HepG2 (cell line): ENCODE data around the gene IWS1. TPM values are rescaled to one million over a fixed set of nuclear protein-coding genes. Genes with fewer than 3 reads are reported as not detected.
A peak's percentile ranks its signal among the peaks of the same experiment; 100 is the strongest.

Experiments
- ARHGAP35 ChIP-seq: sonication (generic); formaldehyde crosslinking; IDR thresholded peaks from 2 replicates; pipeline ENCODE4 v1.9.0; 2022; ENCODE audit warnings: mild to moderate bottlenecking, inconsistent platforms, moderate library complexity, missing genetic modification reagents, borderline replicate concordance
- ATF2 ChIP-seq: sonication (generic); formaldehyde crosslinking; IDR thresholded peaks from 2 replicates; pipeline ENCODE4 v1.4.0; 2020; ENCODE audit warnings: missing genetic modification reagents
- BCL3 ChIP-seq: sonication (generic); formaldehyde crosslinking; IDR thresholded peaks from 2 replicates; pipeline ENCODE4 v1.5.1; 2020; ENCODE audit warnings: mild to moderate bottlenecking, missing genetic modification reagents, moderate library complexity
- CEBPB ChIP-seq: IDR thresholded peaks from 2 replicates; pipeline ENCODE4 v1.6.1; 2011; ENCODE audit warnings: low read depth, low read length, improper control_type of control experiment, borderline replicate concordance
- CHD2 ChIP-seq: IDR thresholded peaks from 2 replicates; pipeline ENCODE4 v1.6.1; 2011; ENCODE audit warnings: low read depth, low read length, improper control_type of control experiment
- FUBP1 ChIP-seq: sonication (generic); formaldehyde crosslinking; IDR thresholded peaks from 2 replicates; pipeline ENCODE4 v1.5.1; 2020; ENCODE audit warnings: missing genetic modification reagents, mild to moderate bottlenecking, borderline replicate concordance
- GLI4 ChIP-seq: sonication (generic); formaldehyde crosslinking; IDR thresholded peaks from 2 replicates; pipeline ENCODE4 v1.5.1; 2020; ENCODE audit warnings: missing genetic modification reagents, mild to moderate bottlenecking, moderate library complexity, borderline replicate concordance
- HMG20A ChIP-seq: IDR thresholded peaks from 2 replicates; pipeline ENCODE4 v1.6.1; 2016; ENCODE audit warnings: borderline replicate concordance
- PCBP1 ChIP-seq: fragments of 200-400 bp; formaldehyde crosslinking; IDR thresholded peaks from 2 replicates; pipeline ENCODE4 v1.6.1; 2017; ENCODE audit warnings: mild to moderate bottlenecking, low read depth, low read length, borderline replicate concordance
- PHB2 ChIP-seq: fragments of 450-650 bp; IDR thresholded peaks from 2 replicates; pipeline ENCODE4 v1.6.1; 2018; ENCODE audit not compliant: partially characterized antibody
- PHF21A ChIP-seq: sonication (generic); formaldehyde crosslinking; IDR thresholded peaks from 2 replicates; pipeline ENCODE4 v1.5.0; 2020; ENCODE audit warnings: mild to moderate bottlenecking, missing genetic modification reagents
- RAD21 ChIP-seq: fragments of 450-650 bp; formaldehyde crosslinking; IDR thresholded peaks from 2 replicates; pipeline ENCODE4 v1.5.0; 2020; ENCODE audit warnings: mild to moderate bottlenecking
- SIN3A ChIP-seq: IDR thresholded peaks from 2 replicates; pipeline ENCODE4 v1.6.1; 2011; ENCODE audit warnings: low read depth, mild to moderate bottlenecking, control low read depth, low read length, borderline replicate concordance
- SMAD1 ChIP-seq: sonication (generic); formaldehyde crosslinking; IDR thresholded peaks from 2 replicates; pipeline ENCODE4 v1.4.0; 2020; ENCODE audit warnings: missing genetic modification reagents, low read depth, mild to moderate bottlenecking, borderline replicate concordance
- SRSF1 ChIP-seq: fragments of 200-400 bp; formaldehyde crosslinking; optimal IDR thresholded peaks from 2 replicates; pipeline ENCODE3; 2017; ENCODE audit warnings: mild to moderate bottlenecking, low read depth, low read length, moderate library complexity
- TP53 ChIP-seq: sonication (generic); formaldehyde crosslinking; conservative IDR thresholded peaks from 2 replicates; pipeline ENCODE4 v1.4.0; 2020; ENCODE audit warnings: missing genetic modification reagents
- ZNF10 ChIP-seq: sonication (generic); formaldehyde crosslinking; IDR thresholded peaks from 2 replicates; pipeline ENCODE4 v1.4.0; 2020; ENCODE audit warnings: mild to moderate bottlenecking, low read depth, missing genetic modification reagents, borderline replicate concordance
- ZNF12 ChIP-seq: sonication (generic); formaldehyde crosslinking; IDR thresholded peaks from 2 replicates; pipeline ENCODE4 v1.5.0; 2020; ENCODE audit warnings: missing genetic modification reagents
- ZNF225 ChIP-seq: sonication (generic); formaldehyde crosslinking; IDR thresholded peaks from 2 replicates; pipeline ENCODE4 v1.4.0; 2020; ENCODE audit warnings: mild to moderate bottlenecking, missing genetic modification reagents
- ZNF234 ChIP-seq: sonication (generic); formaldehyde crosslinking; conservative IDR thresholded peaks from 2 replicates; pipeline ENCODE4 v1.5.1; 2020; ENCODE audit warnings: mild to moderate bottlenecking, missing genetic modification reagents
- ZNF639 ChIP-seq: conservative IDR thresholded peaks from 2 replicates; pipeline ENCODE4 v1.6.1; 2018; ENCODE audit warnings: missing genetic modification reagents
- ZNF652 ChIP-seq: IDR thresholded peaks from 2 replicates; pipeline ENCODE4 v1.6.1; 2016; ENCODE audit warnings: low read depth, borderline replicate concordance
- ZSCAN22 ChIP-seq: sonication (generic); formaldehyde crosslinking; IDR thresholded peaks from 2 replicates; pipeline ENCODE4 v1.4.0; 2020; ENCODE audit warnings: mild to moderate bottlenecking, missing genetic modification reagents
- ZSCAN9 ChIP-seq: IDR thresholded peaks from 2 replicates; pipeline ENCODE4 v1.6.1; 2016; ENCODE audit warnings: borderline replicate concordance
- polyA plus RNA-seq, 8 experiments: library from polyadenylated mRNA; depleted of rRNA in 3 of 8; stranded (reverse) in 7 of 8; unstranded in 1 of 8; fragments of >200 nt; fragmentation: Illumina TruSeq in 4 of 8; extraction: Trizol in 4 of 8; gene quantifications; 2 replicates each; pipeline versions ENCODE4 v1.2.1 to v1.2.3, GENCODE V29; 2011 to 2016; ENCODE audit warnings: low read depth in 4 of 8, missing spikeins in 1 of 8, mixed read lengths in 1 of 8; ENCODE audit not compliant: insufficient read depth in 1 of 8
- total RNA-seq, 5 experiments: library from RNA; depleted of rRNA; stranded (reverse); fragments of >200 nt; fragmentation: Illumina TruSeq; extraction: Trizol; gene quantifications; 2 replicates each; pipeline ENCODE4 v1.2.3, GENCODE V29; 2016; ENCODE audit warnings: low read depth in 1 of 5

The IWS1 gene
- total and polyA plus RNA-seq, 2 of the 13 experiments (the other 11 are each of a cell fraction or from before 2014, with no cell fraction given), result 28.9 to 62.3 TPM

DNA sequence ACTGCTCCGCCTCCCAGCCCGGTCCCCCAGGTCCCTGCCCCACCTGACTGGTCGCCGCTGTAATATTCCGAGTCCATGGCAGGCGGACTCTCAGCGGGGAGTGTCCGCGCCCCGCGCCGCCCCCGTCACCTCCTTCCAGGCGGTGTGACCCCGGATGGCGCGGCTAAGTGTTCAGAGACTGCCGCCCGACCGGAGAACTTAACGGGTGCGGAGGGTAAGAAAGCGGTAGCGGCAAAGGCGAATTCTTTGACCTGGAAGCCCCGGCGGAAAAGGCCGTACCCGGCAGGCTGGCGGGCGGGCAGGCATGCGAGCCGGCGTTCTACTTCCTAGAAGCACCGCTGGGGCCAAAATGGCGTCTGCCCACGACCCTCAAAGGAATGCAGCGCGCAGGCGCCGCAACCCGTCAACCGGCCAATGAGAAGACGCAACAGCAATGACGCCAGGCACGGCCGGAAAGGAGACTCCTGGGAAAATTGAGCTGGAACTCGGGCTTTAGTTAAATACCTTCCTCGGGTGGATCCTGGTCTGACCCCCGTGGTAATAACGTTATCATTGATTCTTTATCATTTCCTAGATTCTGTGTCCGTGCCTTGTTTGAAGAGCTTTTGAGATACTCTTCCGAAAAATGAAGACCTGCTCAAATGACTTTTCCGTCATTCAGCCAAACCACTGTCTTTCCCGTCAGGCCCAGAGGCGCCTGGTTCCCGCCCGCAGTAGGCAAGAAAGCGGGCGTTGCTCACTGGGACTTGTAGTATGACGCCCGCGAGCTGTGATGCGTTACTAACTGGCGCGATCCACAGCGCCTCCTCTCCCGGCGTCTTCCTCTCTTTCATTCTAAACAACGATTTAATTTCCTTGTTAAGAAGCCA, at the start of gene IWS1 (continued):
- TF ChIP-seq BCL3 (CRISPR knock-in tag) (peak; percentile 80; the same call in 1 of the 2 replicates), PHB2 (no peak), ATF2 (CRISPR knock-in tag) (peak; percentile 62; the same call in 1 of the 2 replicates), CHD2 (peak; percentile 11; the same call in 1 of the 2 replicates), GLI4 (CRISPR knock-in tag) (no peak), FUBP1 (no peak), SMAD1 (CRISPR knock-in tag) (0 out of 2 replicates have a peak, but pooled peaks have one; percentile 28), SIN3A (peak; percentile 80; the same call in 1 of the 2 replicates), TP53 (CRISPR knock-in tag) (0 out of 2 replicates have a peak, but pooled peaks have one; percentile 30), ZNF639 (CRISPR knock-in tag) (no peak), ARHGAP35 (CRISPR knock-in tag) (peak; percentile 86), ZNF10 (no peak), PHF21A (peak; percentile 82; the same call in 1 of the 2 replicates), ZNF234 (CRISPR knock-in tag) (no peak; the same call in 1 of the 2 replicates), SRSF1 (peak; percentile 93), ZNF225 (peak; percentile 94), HMG20A (CRISPR knock-in tag) (no peak), PCBP1 (no peak), ZSCAN9 (CRISPR knock-in tag) (peak; percentile 47; the same call in 1 of the 2 replicates), ZSCAN22 (no peak), RAD21 (CRISPR knock-in tag) (peak; percentile 28), ZNF12 (CRISPR knock-in tag) (peak; percentile 11; the same call in 1 of the 2 replicates), CEBPB (no peak), ZNF652 (CRISPR knock-in tag) (no peak)
